ENCODE results near the gene IVD. TPM values are rescaled to one million over a fixed set of nuclear protein-coding genes. Genes with fewer than 3 reads are reported as not detected.

The IVD gene
- total and polyA plus RNA-seq, 8 donors = 23.8 to 41.3 (median 30.1) TPM

GRCh38 chr15:40358471-40359353 is 46.9 kb upstream of the IVD start:
- FAIRE-seq = no peak

GRCh38 chr15:40360015-40360414 is 45.6 kb upstream of the IVD start:
- no peak for FAIRE-seq
- no peaks in the 10 kb centered on the region for H3K36me3 ChIP-seq
- peaks cover 0 to 3% (median 0%) of the 10 kb centered on the region in 3 donors for H3K4me1 ChIP-seq
- H3K4me3 ChIP-seq = no peak overlapping the region
- WGBS, 2 donors = 85 to 90% methylated on average over 4 of the region's 4 CpGs
- intact Hi-C loops (cut with DNase I) = no loop called here
- DNase-seq = no peak
- H3K9me3 ChIP-seq = no peaks in the 10 kb centered on the region
- ATAC-seq = no peak
- H3K27ac ChIP-seq = no peak overlapping the region
- no peak for TF ChIP-seq CTCF (IDR thresholded peaks at IDR 0.05)
- H3K27me3 ChIP-seq = no peaks in the 10 kb centered on the region

More at GRCh38 chr15:40358471-40359353, 46.9 kb upstream of the IVD start:
- H3K27ac ChIP-seq = no peak overlapping the region
- ATAC-seq (peak; percentile 11 to 42 (median 24)), DNase-seq (peak in 1 of 6 donors; percentile 85)
- no peak for TF ChIP-seq CTCF (IDR thresholded peaks at IDR 0.05)
- no peaks in the 10 kb centered on the region for H3K36me3 ChIP-seq
- H3K4me1 ChIP-seq = peaks cover 0 to 3% (median 0%) of the 10 kb centered on the region in 3 donors
- H3K27me3 ChIP-seq = no peaks in the 10 kb centered on the region
- WGBS, 2 donors = 15 to 21% methylated on average over 23 to 31 of the region's 31 CpGs
- peak overlapping the region; percentile 34 to 61 (median 39) for H3K4me3 ChIP-seq
- intact Hi-C loops (cut with DNase I) = no loop called here
- no peaks in the 10 kb centered on the region for H3K9me3 ChIP-seq

- no peaks in the 10 kb centered on the region for H3K9me3 ChIP-seq
- FAIRE-seq (no peak), ATAC-seq (no peak), DNase-seq (no peak)
- no peak overlapping the region for H3K4me3 ChIP-seq
- WGBS, 2 donors = 81 to 86% methylated on average over 2 of the region's 2 CpGs
- H3K4me1 ChIP-seq = peaks cover 0 to 3% (median 0%) of the 10 kb centered on the region in 3 donors
- no peak for TF ChIP-seq CTCF (IDR thresholded peaks at IDR 0.05)
- H3K27me3 ChIP-seq = no peaks in the 10 kb centered on the region
- H3K36me3 ChIP-seq = no peaks in the 10 kb centered on the region
- intact Hi-C loops (cut with DNase I) = no loop called here
- H3K27ac ChIP-seq = no peak overlapping the region
Measured at GRCh38 chr15:40361640-40362039, 44.0 kb upstream of the IVD start.

GRCh38 chr15:40363611-40364010 is 42.0 kb upstream of the IVD start:
- Histone ChIP-seq H3K27me3 (no peaks in the 10 kb centered on the region), H3K36me3 (no peaks in the 10 kb centered on the region), H3K9me3 (no peaks in the 10 kb centered on the region), H3K27ac (no peak overlapping the region), H3K4me3 (no peak overlapping the region), H3K4me1 (peaks cover 6 to 8% (median 8%) of the 10 kb centered on the region in 3 donors)
- no peak for DNase-seq
- TF ChIP-seq CTCF (IDR thresholded peaks at IDR 0.05) = no peak
- intact Hi-C loops (cut with DNase I) = no loop called here
- WGBS, 2 donors = 88 to 89% methylated on average over 8 of the region's 8 CpGs
- no peak for FAIRE-seq
- no peak for ATAC-seq

GRCh38 chr15:40364251-40364650 is 41.3 kb upstream of the IVD start:
- ATAC-seq (no peak), FAIRE-seq (no peak), DNase-seq (no peak)
- H3K4me1 ChIP-seq = peaks cover 6 to 8% (median 8%) of the 10 kb centered on the region in 3 donors
- no peak overlapping the region for H3K27ac ChIP-seq
- intact Hi-C loops (cut with DNase I) = no loop called here
- no peak overlapping the region for H3K4me3 ChIP-seq
- WGBS, 2 donors = 77 to 84% methylated on average over 6 of the region's 6 CpGs
- H3K9me3 ChIP-seq = no peaks in the 10 kb centered on the region
- H3K27me3 ChIP-seq = no peaks in the 10 kb centered on the region
- no peak for TF ChIP-seq CTCF (IDR thresholded peaks at IDR 0.05)
- no peaks in the 10 kb centered on the region for H3K36me3 ChIP-seq

Measured in pancreas (tissue), 10 donors.